Activated T-cell treated with anti-CD3 and anti-CD28 coated beads for 1 hour (primary cell): ENCODE data around the gene VWCE.

Source experiments
- DNase-seq: peaks from one replicate; pipeline ENCODE4 v3.0.0-alpha.2; 2020; ENCODE audit warnings: low read depth

The VWCE gene

DNA sequence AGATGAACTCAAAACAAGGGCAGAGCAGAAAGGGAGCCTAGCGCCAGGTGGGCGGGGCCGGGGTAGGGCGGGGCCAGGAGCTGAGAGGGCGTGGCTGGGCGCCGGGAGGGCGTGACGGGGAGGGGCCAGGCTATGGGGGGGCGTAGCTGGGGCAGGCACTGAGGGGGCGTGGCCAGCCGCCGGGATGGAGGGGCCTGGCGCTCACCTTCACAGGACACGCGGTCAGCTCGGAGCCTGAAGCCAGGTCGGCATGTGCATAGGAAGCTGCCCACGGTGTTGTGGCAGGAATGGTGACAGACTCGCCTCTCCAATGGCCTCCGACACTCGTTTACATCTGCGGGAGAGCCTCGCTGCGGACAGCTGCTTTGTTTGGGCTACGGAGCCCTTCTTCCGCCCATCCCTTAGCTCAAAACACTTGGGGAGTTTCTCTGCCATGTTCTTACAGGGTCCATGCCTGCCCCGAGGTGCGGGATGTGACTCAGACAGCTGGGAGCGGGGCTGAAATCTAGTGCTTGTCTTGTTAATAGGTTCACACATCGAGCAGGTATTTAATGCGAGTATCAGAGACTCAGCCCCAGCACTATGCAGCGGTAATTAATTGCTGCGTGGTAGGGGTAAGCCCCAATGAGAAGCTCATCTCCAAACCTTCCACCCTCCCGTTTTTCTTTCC lies 13.4 kb downstream of the VWCE start:
- no peak for DNase-seq

GRCh38 chr11:61280883-61281580 lies 14.1 kb downstream of the VWCE start:
- no peak for DNase-seq

- no peak for DNase-seq
Observed at GRCh38 chr11:61279934-61280659, 15.0 kb downstream of the VWCE start.

DNA sequence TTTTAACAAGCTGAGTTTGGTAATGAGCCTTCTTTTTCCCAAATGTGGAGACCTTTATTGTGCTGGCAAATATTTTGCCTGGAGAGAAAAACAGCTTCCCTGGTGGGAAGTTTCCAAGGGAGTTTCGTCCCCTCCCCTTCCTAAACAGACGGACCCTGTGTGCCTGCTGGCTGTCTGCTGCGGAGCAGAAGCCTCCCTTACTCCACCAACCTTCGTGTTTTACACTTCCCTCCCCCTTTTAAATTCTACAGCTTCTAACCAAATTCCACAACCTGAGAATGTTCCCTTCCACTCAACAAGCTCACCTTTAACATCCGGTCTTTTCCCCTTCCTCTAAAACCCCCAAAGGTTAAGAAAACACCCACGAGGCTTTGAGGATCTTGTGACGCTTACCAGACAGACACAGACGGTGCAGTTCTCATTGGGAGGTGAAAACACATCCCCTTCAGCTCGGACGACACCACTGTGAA lies 17.1 kb downstream of the VWCE start:
- DNase-seq: no peak

DNA sequence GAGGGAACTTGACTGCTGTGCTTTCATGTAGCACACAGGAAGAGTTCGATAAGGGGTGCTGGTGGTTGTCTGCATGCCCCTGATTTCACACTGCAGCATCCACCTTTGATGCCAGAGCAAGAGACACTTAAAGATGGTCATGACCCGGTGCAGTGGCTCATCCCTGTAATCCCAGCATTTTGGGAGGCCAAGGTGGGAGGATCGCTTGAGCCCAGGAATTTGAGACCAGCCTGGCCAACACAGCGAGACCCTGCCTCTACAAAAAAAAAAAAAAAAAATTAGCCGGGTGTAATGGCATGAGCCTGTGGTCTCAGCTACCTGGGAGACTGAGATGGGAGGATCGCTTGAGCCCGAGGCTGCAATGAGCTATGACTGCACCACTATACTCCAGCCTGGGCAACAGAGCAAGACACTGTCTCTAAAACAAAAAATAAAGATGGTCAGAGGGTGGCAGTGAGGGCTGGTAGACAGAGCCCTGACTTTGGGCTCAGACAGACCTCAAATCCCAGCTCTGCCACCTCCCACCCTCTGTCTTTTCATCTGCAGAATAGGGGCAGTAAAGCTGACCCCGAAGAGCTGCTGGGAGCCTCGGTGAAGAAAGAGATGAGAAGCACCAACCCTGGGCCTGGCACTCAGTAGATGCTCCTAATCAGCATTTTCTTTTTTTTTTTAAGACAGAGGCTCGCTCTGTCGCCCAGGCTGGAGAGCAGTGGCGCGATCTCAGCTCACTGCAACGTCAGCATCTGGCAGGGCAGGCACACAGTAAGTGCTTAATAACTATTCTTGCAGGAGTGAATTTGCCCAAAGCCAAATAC lies 17.7 kb downstream of the VWCE start:
- DNase-seq: no peak

- DNase-seq: no peak
Observed at GRCh38 chr11:61275191-61275590, 19.9 kb downstream of the VWCE start.

DNA sequence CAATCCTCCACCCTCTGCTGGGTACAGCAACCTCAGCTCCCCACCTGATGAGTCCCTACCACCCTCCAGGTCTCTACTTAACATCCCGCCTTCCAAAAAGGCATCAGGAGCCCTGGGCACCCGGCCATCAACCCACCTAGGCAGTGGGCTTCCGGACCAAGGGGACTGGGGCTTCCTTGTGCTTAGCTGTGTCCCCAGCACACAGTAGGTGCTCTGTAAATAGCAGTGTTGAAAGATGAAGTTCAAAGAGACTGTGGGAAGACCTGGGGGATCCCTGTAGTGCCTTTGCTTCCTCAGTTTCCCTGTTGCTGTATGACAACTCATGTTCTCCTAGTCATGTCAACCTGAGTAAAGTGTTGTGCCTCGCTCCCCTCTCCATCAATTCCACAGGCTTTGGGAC lies 21.0 kb downstream of the VWCE start:
- no peak for DNase-seq

GRCh38 chr11:61273178-61274078 lies 21.7 kb downstream of the VWCE start:
- no peak for DNase-seq

- DNase-seq: no peak
Observed at GRCh38 chr11:61272731-61273130, 22.4 kb downstream of the VWCE start.

DNA sequence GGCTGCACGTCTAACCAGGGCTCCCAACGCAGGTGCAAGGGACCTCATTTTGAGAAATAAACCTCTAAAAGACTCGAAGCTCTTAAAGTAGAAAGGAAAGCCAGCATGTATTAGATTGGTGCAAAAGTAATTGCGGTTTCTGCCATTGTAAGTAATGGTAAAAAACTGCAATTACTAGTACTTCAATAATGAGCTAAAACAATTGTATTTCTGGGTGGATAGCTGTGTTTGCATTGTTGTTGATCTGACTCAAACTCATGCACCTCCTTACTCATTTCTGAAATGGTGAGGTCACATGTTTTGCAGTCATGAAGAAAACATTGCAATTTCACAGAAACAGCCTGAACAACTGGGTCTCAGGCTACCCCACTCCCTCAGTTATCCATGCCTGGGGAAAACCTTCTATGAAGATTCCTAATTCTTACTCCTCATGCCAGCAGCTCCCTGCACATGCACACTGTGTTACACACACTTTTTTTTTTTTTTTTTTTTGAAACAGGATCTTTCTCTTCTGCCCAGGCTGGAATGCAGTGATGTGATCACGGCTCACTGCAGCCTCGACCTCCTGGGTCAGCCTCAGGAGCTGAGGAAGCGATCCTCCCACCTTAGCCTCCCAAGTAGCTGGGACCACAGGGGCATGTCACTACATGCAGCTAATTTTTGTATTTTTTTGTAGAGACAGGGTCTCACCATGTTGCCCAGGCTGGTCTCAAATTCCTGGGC lies 24.6 kb downstream of the VWCE start:
- DNase-seq: no peak

GRCh38 chr11:61268588-61269250 lies 26.4 kb downstream of the VWCE start:
- no peak for DNase-seq

- no peak for DNase-seq
Observed at GRCh38 chr11:61267437-61267841, 27.7 kb downstream of the VWCE start.

DNA sequence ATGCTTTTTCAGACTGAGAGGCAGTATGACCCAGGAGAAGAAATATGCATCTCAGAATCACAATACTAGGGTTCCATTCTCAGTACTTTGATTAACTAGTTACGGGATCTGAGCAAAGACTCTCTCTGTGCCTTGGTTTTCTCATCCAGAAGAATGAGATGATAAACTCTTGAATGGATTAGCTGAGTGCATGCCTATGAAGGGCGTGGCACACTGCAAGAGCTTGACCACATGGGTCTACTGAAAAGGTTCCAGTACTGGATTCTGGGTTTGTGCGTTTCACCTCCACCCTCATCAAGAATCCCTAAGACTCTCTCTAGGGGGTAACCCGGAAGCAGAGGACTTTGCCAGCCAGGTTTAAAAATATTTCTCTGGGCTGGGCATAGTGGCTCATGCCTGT lies 28.5 kb downstream of the VWCE start:
- no peak for DNase-seq

- DNase-seq: no peak
Observed at GRCh38 chr11:61265357-61265756, 29.8 kb downstream of the VWCE start.

GRCh38 chr11:61264795-61265194 lies 30.3 kb downstream of the VWCE start:
- no peak for DNase-seq

DNA sequence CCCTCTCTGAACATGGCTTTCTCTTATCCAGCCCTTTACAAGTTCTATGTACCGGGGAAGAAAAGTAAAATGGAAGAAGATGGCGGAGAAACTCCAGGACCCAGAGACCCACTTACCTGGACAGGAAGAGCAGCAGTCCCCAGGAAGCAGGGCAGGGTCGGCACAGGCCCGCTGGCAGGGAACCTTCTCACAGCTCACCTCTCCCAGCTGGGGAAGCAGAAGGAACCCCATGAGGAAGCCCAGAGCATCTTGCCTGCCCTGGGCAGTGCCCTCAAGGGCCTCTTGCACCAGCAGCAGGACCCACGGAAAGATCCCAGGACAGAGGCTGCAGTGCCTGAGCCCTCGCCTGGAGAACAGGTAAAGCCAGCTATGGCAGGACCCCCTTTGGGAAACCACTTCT lies 30.7 kb downstream of the VWCE start:
- no peak for DNase-seq

DNA sequence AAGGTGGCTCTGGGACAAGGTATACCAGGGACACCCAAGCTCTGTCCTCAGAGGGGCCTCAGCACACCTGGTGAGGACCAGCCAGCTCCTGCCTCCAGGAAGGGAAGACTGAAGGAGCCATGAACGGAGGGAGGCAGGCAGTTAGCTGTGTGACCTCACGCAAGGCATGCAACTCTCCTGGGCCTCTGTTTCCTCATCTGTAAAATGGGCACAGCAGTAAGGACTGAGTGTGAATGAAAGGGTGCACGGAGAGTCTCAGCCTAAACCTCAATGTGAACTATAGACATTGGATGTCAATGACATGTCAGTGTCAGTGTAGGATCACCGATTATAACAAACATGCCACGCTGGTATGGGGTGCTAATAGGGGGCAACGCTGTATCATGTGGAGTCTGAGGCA lies 35.8 kb downstream of the VWCE start:
- no peak for DNase-seq

DNA sequence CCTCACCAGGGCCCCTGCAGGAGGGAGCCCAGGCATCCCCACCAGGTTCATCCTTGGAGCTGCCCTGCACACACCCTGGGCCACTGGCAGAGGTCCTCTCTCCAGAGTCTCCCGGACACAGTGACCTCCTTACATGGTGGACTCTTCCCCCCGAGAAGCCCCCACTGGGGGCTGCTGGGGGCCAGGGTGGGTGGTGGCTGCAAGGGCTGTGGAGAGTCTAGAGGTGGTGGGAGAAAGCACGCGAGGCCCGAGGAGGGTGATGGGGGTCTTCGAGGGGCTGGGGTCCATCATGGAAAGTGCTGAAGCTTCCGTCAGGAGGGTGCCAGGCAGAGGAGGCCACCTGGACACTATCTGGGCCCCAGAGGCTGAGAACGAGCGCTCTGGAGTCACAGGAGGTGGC lies 36.6 kb downstream of the VWCE start:
- no peak for DNase-seq

- DNase-seq: no peak
Observed at GRCh38 chr11:61256710-61257482, 38.2 kb downstream of the VWCE start.
